H1 (cell line): ENCODE data around the gene CHCHD6. TPM values are rescaled to one million over a fixed set of nuclear protein-coding genes. Genes with fewer than 3 reads are reported as not detected.

Experiments
- CTCF ChIA-PET: fragments of 300-600 bp; sonication (Branson Sonifier 250); formaldehyde crosslinking; loops from one replicate; lab custom pipeline; 2021; ENCODE audit not compliant: partially characterized antibody; lab: Charles Lee
- POLR2A ChIA-PET: fragments of 300-600 bp; sonication (Branson Sonifier 250); formaldehyde crosslinking; loops from one replicate; lab custom pipeline; 2021; ENCODE audit warnings: inconsistent platforms; ENCODE audit not compliant: partially characterized antibody; lab: Charles Lee
- DNase-seq, 2 experiments: peaks; one replicate each; pipeline versions ENCODE4 v3.0.0 to v3.0.0-alpha.2; 2010 to 2022; ENCODE audit warnings: low spot score in 2 of 2, low read depth in 1 of 2, mixed read lengths in 1 of 2
- FAIRE-seq: peaks from 2 replicates; lab custom pipeline; 2011; peaks lifted over from hg19 to GRCh38; lab: Jason Lieb, UNC
- H2AFZ ChIP-seq: 2 replicates; pipeline ENCODE4 v1.8.1; 2012; ENCODE audit warnings: low read length, inconsistent platforms
- H2AK5ac ChIP-seq: 2 replicates; pipeline ENCODE4 v1.6.1; 2013; ENCODE audit warnings: low read depth, low read length
- H2BK120ac ChIP-seq: replicated peaks from 2 replicates; pipeline ENCODE3; 2013; ENCODE audit warnings: low read depth, low read length, inconsistent platforms
- H2BK12ac ChIP-seq: 2 replicates; pipeline ENCODE4 v1.6.1; 2013; ENCODE audit warnings: low read depth, low read length
- H2BK15ac ChIP-seq: 2 replicates; pipeline ENCODE4 v1.6.1; 2013; ENCODE audit warnings: low read length
- H2BK20ac ChIP-seq: 2 replicates; pipeline ENCODE4 v1.6.1; 2013; ENCODE audit warnings: low read length
- H2BK5ac ChIP-seq: 2 replicates; pipeline ENCODE4 v1.6.1; 2013; ENCODE audit warnings: low read depth, low read length
- H3K14ac ChIP-seq: 2 replicates; pipeline ENCODE4 v1.6.1; 2013; ENCODE audit warnings: inconsistent platforms; ENCODE audit not compliant: insufficient read length
- H3K18ac ChIP-seq: 2 replicates; pipeline ENCODE4 v1.6.1; 2013; ENCODE audit warnings: low read length; ENCODE audit errors: extremely low read depth
- H3K23ac ChIP-seq: 2 replicates; pipeline ENCODE4 v1.6.1; 2013; ENCODE audit warnings: inconsistent platforms; ENCODE audit not compliant: insufficient read length
- H3K23me2 ChIP-seq: 2 replicates; pipeline ENCODE4 v1.6.1; 2013; ENCODE audit warnings: low read depth, low read length
- H3K27ac ChIP-seq: 2 replicates; pipeline ENCODE4 v1.6.1; 2011; ENCODE audit warnings: low read depth, low read length, inconsistent platforms
- H3K27me3 ChIP-seq, 4 experiments: replicated peaks in 1 of 4; 1 replicate in 1 of 4; 2 replicates in 3 of 4; pipeline versions ENCODE4 v1.6.1 to v1.8.1; 2011 to 2013; ENCODE audit warnings: low read length in 3 of 4, mild to moderate bottlenecking in 3 of 4, inconsistent platforms in 2 of 4, mixed read lengths in 2 of 4, moderate library complexity in 1 of 4; ENCODE audit not compliant: control insufficient read depth in 3 of 4, insufficient read depth in 3 of 4; ENCODE audit errors: extremely low read depth in 1 of 4
- H3K36me3 ChIP-seq, 4 experiments: 2 replicates each; pipeline versions ENCODE4 v1.6.1 to v1.8.1; 2011 to 2013; ENCODE audit warnings: mild to moderate bottlenecking in 4 of 4, low read length in 3 of 4, moderate library complexity in 2 of 4, control low read depth in 1 of 4, inconsistent platforms in 1 of 4; ENCODE audit not compliant: insufficient read depth in 4 of 4, control insufficient read depth in 2 of 4
- H3K4ac ChIP-seq: replicated peaks from 2 replicates; pipeline ENCODE3; 2013; ENCODE audit warnings: low read length, low read depth, mixed read lengths, inconsistent platforms; ENCODE audit not compliant: insufficient read length
- H3K4me1 ChIP-seq, 4 experiments: replicated peaks in 1 of 4; 1 replicate in 1 of 4; 2 replicates in 3 of 4; pipeline versions ENCODE4 v1.6.1 to v1.8.1; 2011 to 2013; ENCODE audit warnings: low read length in 3 of 4, inconsistent platforms in 2 of 4, mixed read lengths in 1 of 4; ENCODE audit not compliant: insufficient read depth in 4 of 4, control insufficient read depth in 3 of 4
- H3K4me2 ChIP-seq, 2 experiments: 2 replicates each; pipeline versions ENCODE4 v1.6.1 to v1.8.1; 2011 to 2013; ENCODE audit warnings: low read depth in 2 of 2, low read length in 2 of 2, control low read depth in 1 of 2, inconsistent platforms in 1 of 2, mild to moderate bottlenecking in 1 of 2; ENCODE audit not compliant: insufficient read depth in 1 of 2
- H3K4me3 ChIP-seq, 4 experiments: fragments of 200-600, 300-600 bp in 1 of 4; sonication (generic), shearing (Covaris generic), sonication (Bioruptor Twin) in 1 of 4; 2 replicates each; pipeline versions ENCODE4 v1.5.1 to v1.8.1; 2011 to 2016; ENCODE audit warnings: low read length in 4 of 4, low read depth in 3 of 4, control low read depth in 2 of 4, inconsistent platforms in 2 of 4, mild to moderate bottlenecking in 2 of 4, mixed read lengths in 1 of 4, moderate library complexity in 1 of 4; ENCODE audit not compliant: insufficient read depth in 2 of 4; ENCODE audit errors: extremely low read depth in 1 of 4
- H3K56ac ChIP-seq: replicated peaks from 2 replicates; pipeline ENCODE3; 2013; ENCODE audit warnings: low read depth, mild to moderate bottlenecking, mixed read lengths, low read length, inconsistent platforms; ENCODE audit not compliant: insufficient read length
- H3K79me1 ChIP-seq: 2 replicates; pipeline ENCODE4 v1.6.1; 2013; ENCODE audit warnings: low read depth, low read length, control low read depth
- H3K79me2 ChIP-seq, 2 experiments: 2 replicates each; pipeline versions ENCODE4 v1.6.1 to v1.8.1; 2012 to 2013; ENCODE audit warnings: low read length in 2 of 2, mild to moderate bottlenecking in 2 of 2, inconsistent platforms in 1 of 2; ENCODE audit not compliant: insufficient read depth in 2 of 2, control insufficient read depth in 1 of 2
- H3K9ac ChIP-seq, 4 experiments: replicated peaks in 1 of 4; 1 replicate in 1 of 4; 2 replicates in 3 of 4; pipeline versions ENCODE4 v1.6.1 to v1.8.1; 2011 to 2013; ENCODE audit warnings: low read depth in 3 of 4, low read length in 3 of 4, control low read depth in 2 of 4, mild to moderate bottlenecking in 2 of 4, moderate library complexity in 2 of 4, inconsistent platforms in 1 of 4; ENCODE audit errors: extremely low read depth in 1 of 4
- H3K9me3 ChIP-seq, 2 experiments: 2 replicates each; pipeline versions ENCODE4 v1.6.1 to v1.8.1; 2012 to 2013; ENCODE audit warnings: mild to moderate bottlenecking in 2 of 2, moderate library complexity in 2 of 2, control low read depth in 1 of 2, inconsistent platforms in 1 of 2, low read depth in 1 of 2, low read length in 1 of 2, mixed read lengths in 1 of 2; ENCODE audit not compliant: insufficient read depth in 2 of 2
- H4K20me1 ChIP-seq, 2 experiments: replicated peaks in 1 of 2; 2 replicates each; pipeline versions ENCODE3 to v1.8.1; 2011 to 2013; ENCODE audit warnings: inconsistent platforms in 2 of 2, low read length in 2 of 2, mild to moderate bottlenecking in 1 of 2; ENCODE audit not compliant: insufficient read depth in 2 of 2, control insufficient read depth in 1 of 2
- H4K5ac ChIP-seq: 2 replicates; pipeline ENCODE4 v1.6.1; 2013; ENCODE audit warnings: low read length, low read depth, mixed read lengths, inconsistent platforms; ENCODE audit not compliant: insufficient read length
- H4K8ac ChIP-seq: 2 replicates; pipeline ENCODE4 v1.8.0; 2013; ENCODE audit warnings: mild to moderate bottlenecking, moderate library complexity, low read length, inconsistent platforms; ENCODE audit not compliant: insufficient read depth; ENCODE audit errors: extremely low read depth
- H4K91ac ChIP-seq: replicated peaks from 2 replicates; pipeline ENCODE3; 2013; ENCODE audit warnings: low read length, mixed read lengths, inconsistent platforms; ENCODE audit not compliant: insufficient read length
- CBX5 ChIP-seq: fragments of 300-800, 300-1000 bp; sonication (generic); IDR thresholded peaks from 2 replicates; pipeline ENCODE4 v1.7.1; 2016; ENCODE audit warnings: antibody characterized with exemption, low read length, low read depth
- CHD2 ChIP-seq: IDR thresholded peaks from 2 replicates; pipeline ENCODE4 v1.6.1; 2012; ENCODE audit warnings: low read length, improper control_type of control experiment
- SRF ChIP-seq: IDR thresholded peaks from 2 replicates; pipeline ENCODE4 v1.6.1; 2011; ENCODE audit warnings: mild to moderate bottlenecking, low read depth, low read length, moderate library complexity
- USF2 ChIP-seq: IDR thresholded peaks from 2 replicates; pipeline ENCODE4 v1.6.1; 2011; ENCODE audit warnings: low read length, improper control_type of control experiment
- WGBS, 2 experiments: shearing (Covaris generic) in 1 of 2; methylation state at CpG; one replicate each; pipeline versions ENCODE4 v1.1.6 to v1.1.7; 2013 to 2015; ENCODE audit warnings: low lambda C conversion rate in 2 of 2, mixed read lengths in 2 of 2, inconsistent platforms in 1 of 2, low coverage in 1 of 2, missing lambda C conversion rate in 1 of 2; ENCODE audit not compliant: insufficient replicate concordance in 2 of 2, insufficient coverage in 1 of 2, insufficient read length in 1 of 2; ENCODE audit errors: extremely low coverage in 1 of 2, missing lambda C conversion rate in 1 of 2; 5-methylcytosine and 5-hydroxymethylcytosine counted together
- polyA plus RNA-seq, 7 experiments: library from polyadenylated mRNA; depleted of rRNA in 3 of 7; stranded (reverse) in 5 of 7; unstranded in 2 of 7; fragments of >200 nt in 5 of 7; fragments of 200-250 nt in 2 of 7; gene quantifications; 1 replicate in 5 of 7; 2 replicates in 1 of 7; 4 replicates in 1 of 7; pipeline versions ENCODE4 v1.2.1 to v1.2.3, GENCODE V29; 2011 to 2013; ENCODE audit warnings: missing spikeins in 2 of 7, mixed read lengths in 2 of 7
- total RNA-seq: library from RNA; stranded (reverse); fragmentation: NEBNext Ultra II Directional; extraction: Animal tissue kit (Norgen Biotek cat#: 25700); gene quantifications from 2 replicates; pipeline ENCODE4 v1.2.1, GENCODE V29; 2021

CHCHD6 gene
- total and polyA plus RNA-seq, 2 of the 8 experiments (the other 6 are each of a cell fraction or from before 2014, with no cell fraction given), result 32.4 to 37.6 TPM

DNA sequence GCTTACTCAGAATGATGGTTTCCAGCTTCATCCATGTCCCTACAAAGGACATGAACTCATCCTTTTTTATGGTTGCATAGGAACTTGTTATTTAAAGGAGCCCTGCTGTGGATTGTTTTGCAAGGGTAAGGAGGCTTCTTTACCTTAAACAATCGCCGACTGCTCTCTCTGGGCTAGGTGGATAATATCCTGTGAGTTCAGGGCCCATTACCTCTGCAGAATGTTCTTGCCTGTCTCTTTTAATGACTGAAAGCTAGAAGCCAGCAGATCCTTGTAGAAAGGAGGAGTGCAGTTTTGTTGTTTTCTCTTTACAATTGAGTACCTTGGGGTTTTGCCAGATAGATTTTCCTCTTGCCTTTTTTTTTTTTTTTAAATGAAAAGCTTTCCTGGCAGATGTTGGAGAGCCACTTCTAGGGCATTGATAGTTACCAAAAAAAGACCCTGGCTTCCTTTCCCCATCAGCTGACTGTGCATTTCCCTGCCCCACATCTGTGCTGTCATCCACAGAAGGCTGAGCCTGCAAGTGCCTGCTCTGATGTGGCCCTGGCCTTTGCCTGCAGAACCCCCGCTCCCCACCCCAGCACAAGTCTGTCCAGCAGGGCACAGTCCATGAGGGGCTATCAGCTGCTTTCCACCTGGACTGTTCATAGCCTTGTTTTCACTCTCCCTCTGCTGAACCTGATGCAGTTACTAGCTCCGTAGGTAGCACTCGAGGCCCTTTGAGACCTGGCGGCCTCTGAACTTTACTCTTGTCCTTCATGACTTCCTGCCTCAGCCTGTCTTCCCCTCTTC, 113.1 kb downstream of the CHCHD6 start:
- Histone ChIP-seq H3K79me2 (peaks cover 0 to 6% of the 10 kb centered on the region in 2 experiments; a peak in 1 of 4 replicates), H3K23ac (no peak overlapping the region), H3K79me1 (no peaks in the 10 kb centered on the region), H4K91ac (no peak overlapping the region), H4K20me1 (peaks cover 0 to 2% of the 10 kb centered on the region in 2 experiments), H3K14ac (no peak overlapping the region), H4K5ac (no peak overlapping the region), H3K27me3 (no peaks in the 10 kb centered on the region), H2AFZ (no peak overlapping the region), H2BK12ac (peak overlapping the region; percentile 22; the same call in 1 of the 2 replicates), H3K4ac (no peak overlapping the region), H2BK5ac (peak overlapping the region; percentile 77; the same call in 1 of the 2 replicates), H2BK15ac (peak overlapping the region; percentile 35; the same call in 1 of the 2 replicates), H4K8ac (no peak overlapping the region), H3K56ac (no peak overlapping the region), H3K4me2 (peak overlapping the region; percentile 48), H3K27ac (no peak overlapping the region), H3K9ac (no peak overlapping the region; a peak in 1 of 7 replicates), H3K4me3 (no peak overlapping the region), H3K18ac (no peak overlapping the region), H3K23me2 (no peaks in the 10 kb centered on the region), H3K9me3 (0 out of 4 replicates have a peak, but pooled peaks cover 0 to 2% of the 10 kb centered on the region in 2 experiments), H2AK5ac (peak overlapping the region; percentile 58; the same call in 1 of the 2 replicates), H2BK20ac (0 out of 2 replicates have a peak overlapping the region, but pooled peaks have one; percentile 23), H3K36me3 (no peaks in the 10 kb centered on the region), H3K4me1 (peaks cover 8 to 20% (median 16%) of the 10 kb centered on the region in 4 experiments), H2BK120ac (no peak overlapping the region)
- TF ChIP-seq USF2 (no peak), CHD2 (no peak), SRF (no peak), CBX5 (no peak)
- ChIA-PET CTCF (interaction anchor here (0.8 to 2.8 kb wide), 9 partner anchors 15 to 128 kb away, joined by 3 to 14 read pairs (median 4); no protein-coding TSS in a partner anchor), POLR2A (interaction anchor here (1.0 kb wide), 1 partner anchor 66 kb away, joined by 3 read pairs; no protein-coding TSS in a partner anchor)
- no peak for FAIRE-seq
- 61% methylated on average over 6 of the region's 6 CpGs; no CpG with 5 or more reads in 1 of the 2 experiments for WGBS, 2 experiments
- no peak for DNase-seq
